NCI-H1417 treated with DMSO at 0.1 percent for 48 hours (cell line): ENCODE results near the gene PRRX2.
"Not testable (repeated sequence)": the region's sequence is repeated elsewhere in the genome, so short reads cannot be mapped to it uniquely, and the experiment has no call there.

Experiments used
- DNase-seq: peaks from one replicate; lab custom pipeline; 2025; lab: John Stamatoyannopoulos, UW

Gene PRRX2

GRCh38 chr9:129654554-129655040, 10.8 kb upstream of the PRRX2 start:
- DNase-seq = no peak

- DNase-seq = no peak
Observed at GRCh38 chr9:129655154-129655553, 10.3 kb upstream of the PRRX2 start.

GRCh38 chr9:129655696-129656095, 9.8 kb upstream of the PRRX2 start:
- no peak for DNase-seq

GRCh38 chr9:129656795-129657390, 8.6 kb upstream of the PRRX2 start:
- no peak for DNase-seq

DNA sequence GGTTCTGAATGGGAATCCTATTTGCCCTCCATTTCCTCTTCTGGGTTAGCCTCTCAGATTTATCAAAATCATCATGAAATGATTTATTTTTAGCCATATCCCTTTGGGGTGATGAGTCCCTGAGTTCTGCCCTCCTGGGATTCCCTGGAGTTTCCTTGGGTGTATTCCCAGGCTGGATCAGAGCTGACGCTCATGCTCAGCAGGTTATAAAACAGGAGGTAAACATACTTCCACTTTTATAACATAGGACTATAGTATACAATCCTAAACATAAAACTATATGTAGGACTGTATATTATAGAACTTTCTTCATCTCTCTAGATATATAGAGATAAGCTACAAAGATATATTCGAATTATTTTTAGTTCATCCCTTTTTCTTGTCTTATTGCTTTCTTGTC, 4.4 kb upstream of the PRRX2 start:
- no peak for DNase-seq

DNA sequence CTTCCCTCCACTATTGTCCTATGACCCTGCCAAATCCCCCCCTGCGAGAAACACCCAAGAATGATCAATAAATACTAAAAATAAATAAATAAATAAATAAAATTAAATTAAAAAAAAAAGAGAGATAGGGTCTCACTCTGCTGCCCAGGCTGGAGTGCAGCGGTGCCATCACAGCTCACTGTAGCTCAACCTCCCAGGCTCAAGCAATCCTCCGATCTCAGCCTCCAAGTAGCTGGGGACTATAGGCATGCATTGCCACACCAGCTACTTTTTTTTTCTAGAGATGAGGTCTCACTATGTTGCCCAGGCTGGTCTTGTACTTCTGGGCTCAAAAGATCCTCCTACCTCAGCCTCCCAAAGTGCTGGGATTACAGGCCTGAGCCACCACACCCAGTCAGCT, 3.2 kb upstream of the PRRX2 start:
- DNase-seq = not testable (repeated sequence)

GRCh38 chr9:129664746-129665388, 580 bp upstream of the PRRX2 start:
- no peak for DNase-seq

DNA sequence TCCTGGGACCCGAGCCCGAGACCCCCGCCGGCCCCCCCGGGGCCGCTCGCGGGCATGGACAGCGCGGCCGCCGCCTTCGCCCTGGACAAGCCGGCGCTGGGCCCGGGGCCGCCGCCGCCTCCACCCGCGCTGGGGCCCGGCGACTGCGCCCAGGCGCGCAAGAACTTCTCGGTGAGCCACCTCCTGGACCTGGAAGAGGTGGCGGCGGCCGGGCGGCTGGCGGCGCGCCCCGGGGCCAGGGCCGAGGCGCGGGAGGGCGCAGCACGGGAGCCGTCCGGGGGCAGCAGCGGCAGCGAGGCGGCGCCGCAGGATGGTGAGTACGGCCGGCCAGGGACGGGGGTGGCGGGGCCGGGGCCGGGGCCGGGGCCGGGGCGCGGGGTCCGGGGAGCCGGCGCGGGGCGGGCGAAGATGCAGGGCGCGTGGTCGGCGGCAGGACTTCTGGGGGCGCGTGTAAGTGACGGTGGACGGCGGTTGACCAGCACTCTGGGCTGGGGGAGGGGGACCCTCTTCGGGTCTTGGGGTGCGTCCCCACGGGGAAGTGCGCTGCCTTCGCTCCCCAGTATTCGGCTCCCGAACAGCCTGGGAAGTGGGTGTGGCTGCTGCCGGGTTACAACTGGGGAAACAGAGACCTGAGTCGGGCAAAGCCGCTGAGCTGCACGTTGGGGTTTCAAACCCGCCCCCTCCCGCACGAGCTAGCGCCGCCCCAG, 520 bp downstream of the PRRX2 start:
- no peak for DNase-seq

DNA sequence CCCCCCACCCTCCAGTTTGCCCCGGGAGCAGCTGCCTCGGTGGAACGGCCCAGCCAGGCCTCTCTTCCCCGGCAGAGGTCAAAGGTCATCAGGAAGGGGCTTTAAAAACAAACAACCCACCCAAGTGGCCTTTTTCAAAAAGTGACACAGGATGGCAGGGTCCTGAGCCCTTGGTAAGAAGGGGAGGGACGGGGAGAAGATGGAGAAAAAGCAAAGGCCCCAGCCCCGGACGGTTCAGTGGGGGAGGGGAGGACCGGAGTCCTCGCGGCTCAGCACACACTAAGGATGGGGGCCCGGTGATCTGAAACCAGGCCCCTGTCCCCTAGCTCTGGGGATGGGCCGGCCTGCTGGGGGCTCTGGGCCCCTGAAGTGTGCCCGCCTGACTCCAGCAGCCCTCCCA, 1.1 kb downstream of the PRRX2 start:
- DNase-seq = no peak

GRCh38 chr9:129667378-129667777, 1.9 kb downstream of the PRRX2 start:
- DNase-seq = no peak

GRCh38 chr9:129667850-129668249, 2.4 kb downstream of the PRRX2 start:
- no peak for DNase-seq

GRCh38 chr9:129669141-129669718, 3.8 kb downstream of the PRRX2 start:
- no peak for DNase-seq

GRCh38 chr9:129669946-129670345, 4.5 kb downstream of the PRRX2 start:
- no peak for DNase-seq

DNA sequence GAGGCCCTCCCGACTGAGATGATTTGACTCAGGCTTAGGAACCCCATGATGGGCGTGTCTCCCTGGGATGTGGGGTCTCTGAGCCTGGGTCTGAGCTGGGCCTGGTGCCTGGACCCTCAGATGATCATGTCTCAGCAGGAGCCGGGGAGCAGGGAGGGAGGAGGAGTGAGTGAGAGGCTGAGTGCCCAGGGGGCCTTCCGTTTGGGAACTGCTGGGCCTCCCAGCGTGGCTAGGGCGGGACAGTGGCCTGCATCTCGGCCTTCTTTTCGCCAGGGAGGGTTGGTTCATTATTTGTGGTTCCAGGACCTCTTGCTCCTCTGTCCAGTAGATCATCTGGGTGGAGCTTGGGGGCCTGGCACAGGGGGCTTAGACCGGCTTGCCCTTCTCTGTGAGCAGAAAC, 5.6 kb downstream of the PRRX2 start:
- DNase-seq = no peak

DNA sequence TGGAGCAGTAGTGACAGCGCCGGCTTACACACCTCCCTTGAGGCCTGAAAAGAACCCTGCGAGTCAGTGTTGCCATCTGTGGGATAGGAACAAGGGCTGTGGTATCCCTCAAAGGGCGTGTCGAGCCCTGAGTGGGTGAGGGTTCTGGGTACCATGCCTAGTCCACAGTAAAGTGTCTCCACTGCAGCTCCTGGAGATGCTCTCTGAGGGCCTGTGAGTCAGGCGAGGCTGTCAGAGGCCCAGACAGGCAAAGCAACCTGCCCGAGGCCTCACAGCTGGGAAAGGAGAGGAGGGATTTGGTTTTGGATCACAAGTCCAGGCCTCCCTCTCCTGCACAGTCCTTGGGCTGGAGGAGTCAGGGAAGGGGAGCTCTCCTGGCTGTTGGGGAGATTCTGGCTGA, 6.1 kb downstream of the PRRX2 start:
- no peak for DNase-seq

DNA sequence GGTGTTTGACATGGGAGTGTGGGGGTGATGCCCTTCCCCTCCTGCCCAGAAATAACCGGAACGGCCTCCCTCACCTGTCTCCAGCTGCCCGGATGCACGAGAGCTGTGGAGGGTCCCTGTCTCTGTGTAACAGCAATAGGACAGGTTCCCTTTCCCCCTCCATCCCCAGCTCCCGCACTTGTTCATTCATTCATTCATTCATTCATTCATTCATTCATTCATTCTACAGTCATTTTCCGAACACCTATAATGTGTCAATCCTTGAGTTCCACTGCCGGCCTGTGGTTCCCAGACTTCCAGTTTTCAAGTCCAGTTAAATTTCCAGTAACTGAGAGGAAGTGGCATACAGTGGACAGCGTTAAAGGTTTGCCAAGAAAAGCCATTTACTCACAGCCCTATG, 7.3 kb downstream of the PRRX2 start:
- no peak for DNase-seq

DNA sequence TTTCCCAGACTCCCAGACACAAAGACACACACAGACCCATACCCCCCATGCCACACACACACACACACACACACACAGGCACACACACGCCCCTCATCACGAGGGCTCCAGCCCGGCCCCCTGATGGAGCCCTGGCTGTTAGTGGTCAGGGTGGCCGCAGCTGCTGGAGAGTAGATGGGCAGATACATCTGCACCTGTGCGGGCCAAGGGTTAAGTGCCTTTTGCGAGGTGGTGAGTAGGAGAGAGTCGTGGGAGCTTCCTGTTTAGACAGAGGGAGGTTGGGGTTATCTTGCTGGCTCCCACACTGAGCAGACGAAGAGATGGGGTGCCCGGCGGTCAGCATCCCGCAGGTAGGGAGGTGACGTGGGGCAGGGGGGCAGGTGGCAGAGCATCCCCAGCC, 8.2 kb downstream of the PRRX2 start:
- no peak for DNase-seq

DNA sequence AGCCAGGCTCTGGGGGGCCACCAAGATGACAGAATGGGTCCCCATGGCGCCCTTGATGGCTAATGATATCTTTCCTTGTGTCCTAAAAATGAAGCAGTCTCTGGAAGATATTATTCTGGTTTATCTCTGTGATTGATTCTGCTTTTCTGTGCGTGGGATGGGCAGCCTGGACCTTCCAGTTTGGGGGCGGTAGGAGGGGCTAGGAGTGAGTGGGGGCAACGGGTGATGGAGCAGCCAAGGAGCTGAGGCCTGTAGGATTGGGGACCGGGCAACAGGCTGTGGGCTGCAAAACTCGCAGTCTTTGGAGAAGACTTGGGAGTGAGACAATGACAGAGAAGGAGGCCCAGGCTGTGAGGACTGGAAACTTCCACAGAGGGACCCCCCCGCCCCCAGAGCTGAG, 8.8 kb downstream of the PRRX2 start:
- no peak for DNase-seq

GRCh38 chr9:129675620-129676019, 10.2 kb downstream of the PRRX2 start:
- DNase-seq = no peak

DNA sequence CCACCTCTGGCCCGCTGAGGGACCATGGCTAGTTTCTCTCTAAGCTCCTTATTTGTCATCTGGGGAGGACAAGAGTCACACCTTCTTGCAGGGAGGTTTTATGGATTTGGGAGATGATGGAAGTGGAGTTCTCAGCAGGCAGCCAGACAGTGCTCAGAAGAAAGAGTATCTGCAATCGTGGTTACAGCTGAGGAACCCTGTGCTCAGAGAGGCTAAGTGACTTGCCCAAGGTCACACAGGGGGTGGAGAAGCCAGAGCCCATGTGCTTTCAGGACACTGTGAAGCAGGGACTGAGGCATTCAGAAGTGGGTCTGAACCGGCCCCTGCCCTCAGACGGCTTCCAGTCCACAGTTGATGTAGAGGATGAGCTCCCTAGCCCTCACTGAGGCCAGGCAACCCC, 10.8 kb downstream of the PRRX2 start:
- DNase-seq = no peak

GRCh38 chr9:129676975-129677374, 11.5 kb downstream of the PRRX2 start:
- no peak for DNase-seq

DNA sequence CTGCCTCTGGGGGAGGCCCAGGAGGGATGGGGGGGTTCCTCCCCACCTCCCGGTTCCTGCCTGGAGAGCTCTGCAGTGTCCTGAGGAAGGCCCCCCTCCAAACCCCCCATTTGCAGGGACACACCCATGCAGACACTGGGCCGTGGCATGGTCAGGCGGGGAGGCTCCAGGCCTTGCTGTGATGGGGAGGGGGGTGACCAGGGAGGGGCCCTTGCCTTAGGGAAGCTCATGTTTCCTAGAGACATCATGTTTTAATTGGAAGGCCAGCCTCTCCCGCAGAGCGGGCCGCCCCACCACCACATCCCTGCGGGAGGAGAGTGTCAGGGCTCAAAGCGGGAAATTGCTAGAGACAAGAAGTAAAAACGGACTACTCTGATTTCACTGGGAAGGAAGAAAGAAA, 12.0 kb downstream of the PRRX2 start:
- DNase-seq = no peak

GRCh38 chr9:129678844-129679243, 13.4 kb downstream of the PRRX2 start:
- DNase-seq = no peak
